T-helper 2 cell treated with Interferon-gamma antibody and Interleukin-4, amounts not matched to agents 5 μg/mL and 100 μg/mL, for 36 hours (primary cell): ENCODE measurements around the gene EXOC3.

Experiments used
- DNase-seq: peaks from one replicate; pipeline ENCODE4 v3.0.0; 2021; ENCODE audit warnings: low spot score
- H3K27ac Mint-ChIP-seq: one replicate; pipeline ENCODE4 v1.8.0; 2021; ENCODE audit warnings: mild to moderate bottlenecking, mixed read lengths
- H3K27me3 Mint-ChIP-seq: one replicate; pipeline ENCODE4 v1.8.0; 2021; ENCODE audit warnings: low read depth, mixed read lengths
- H3K36me3 Mint-ChIP-seq: one replicate; pipeline ENCODE4 v1.8.0; 2021; ENCODE audit warnings: low read depth, mixed read lengths
- H3K4me1 Mint-ChIP-seq: one replicate; pipeline ENCODE4 v1.8.0; 2021; ENCODE audit warnings: low read depth, mixed read lengths
- H3K4me3 Mint-ChIP-seq: one replicate; pipeline ENCODE4 v1.8.0; 2022; ENCODE audit warnings: mild to moderate bottlenecking, moderate library complexity, mixed read lengths
- H3K9me3 Mint-ChIP-seq: one replicate; pipeline ENCODE4 v1.8.0; 2021; ENCODE audit warnings: mixed read lengths

Gene EXOC3

DNA sequence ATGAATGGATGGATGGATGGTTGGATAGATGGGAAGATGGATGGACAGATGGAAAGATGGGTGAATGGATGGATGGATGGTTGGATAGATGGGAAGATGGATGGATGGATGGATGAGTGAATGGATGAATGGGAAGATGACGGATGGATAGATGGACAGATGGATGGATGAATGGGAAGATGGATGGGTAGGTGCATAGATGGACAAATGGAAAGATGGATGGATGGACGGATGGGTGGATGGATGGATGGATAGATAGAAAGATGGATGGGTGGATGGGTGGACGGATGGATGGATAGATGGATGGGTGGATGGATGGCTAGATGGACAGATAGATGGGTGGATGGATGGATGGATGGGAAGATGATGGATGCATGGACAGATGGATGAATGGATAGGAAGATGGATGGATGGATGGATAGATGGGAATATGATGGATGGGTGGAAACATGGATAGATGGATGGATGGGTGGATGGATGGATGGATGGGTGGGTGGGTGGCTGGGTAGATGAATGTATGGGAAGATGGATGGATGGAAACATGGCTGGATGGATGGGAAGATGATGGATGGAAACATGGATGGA is 16.5 kb upstream of the EXOC3 start:
- DNase-seq, result no peak
- no peak overlapping the region for H3K4me3 Mint-ChIP-seq
- H3K4me1 Mint-ChIP-seq, result peaks cover 18% of the 10 kb centered on the region
- no peaks in the 10 kb centered on the region for H3K9me3 Mint-ChIP-seq
- H3K27ac Mint-ChIP-seq, result peak overlapping the region; percentile 38
- H3K36me3 Mint-ChIP-seq, result peaks cover 36% of the 10 kb centered on the region
- no peaks in the 10 kb centered on the region for H3K27me3 Mint-ChIP-seq

- DNase-seq, result no peak
- no peaks in the 10 kb centered on the region for H3K9me3 Mint-ChIP-seq
- H3K4me3 Mint-ChIP-seq, result no peak overlapping the region
- peaks cover 18% of the 10 kb centered on the region for H3K4me1 Mint-ChIP-seq
- no peaks in the 10 kb centered on the region for H3K27me3 Mint-ChIP-seq
- peaks cover 37% of the 10 kb centered on the region for H3K36me3 Mint-ChIP-seq
- peak overlapping the region; percentile 6 for H3K27ac Mint-ChIP-seq
Observed at GRCh38 chr5:427415-428087, 15.4 kb upstream of the EXOC3 start.

GRCh38 chr5:428219-428618 is 14.8 kb upstream of the EXOC3 start:
- peaks cover 14% of the 10 kb centered on the region for H3K4me1 Mint-ChIP-seq
- no peak for DNase-seq
- no peak overlapping the region for H3K27ac Mint-ChIP-seq
- H3K4me3 Mint-ChIP-seq, result no peak overlapping the region
- H3K36me3 Mint-ChIP-seq, result peaks cover 34% of the 10 kb centered on the region
- H3K9me3 Mint-ChIP-seq, result no peaks in the 10 kb centered on the region
- no peaks in the 10 kb centered on the region for H3K27me3 Mint-ChIP-seq

DNA sequence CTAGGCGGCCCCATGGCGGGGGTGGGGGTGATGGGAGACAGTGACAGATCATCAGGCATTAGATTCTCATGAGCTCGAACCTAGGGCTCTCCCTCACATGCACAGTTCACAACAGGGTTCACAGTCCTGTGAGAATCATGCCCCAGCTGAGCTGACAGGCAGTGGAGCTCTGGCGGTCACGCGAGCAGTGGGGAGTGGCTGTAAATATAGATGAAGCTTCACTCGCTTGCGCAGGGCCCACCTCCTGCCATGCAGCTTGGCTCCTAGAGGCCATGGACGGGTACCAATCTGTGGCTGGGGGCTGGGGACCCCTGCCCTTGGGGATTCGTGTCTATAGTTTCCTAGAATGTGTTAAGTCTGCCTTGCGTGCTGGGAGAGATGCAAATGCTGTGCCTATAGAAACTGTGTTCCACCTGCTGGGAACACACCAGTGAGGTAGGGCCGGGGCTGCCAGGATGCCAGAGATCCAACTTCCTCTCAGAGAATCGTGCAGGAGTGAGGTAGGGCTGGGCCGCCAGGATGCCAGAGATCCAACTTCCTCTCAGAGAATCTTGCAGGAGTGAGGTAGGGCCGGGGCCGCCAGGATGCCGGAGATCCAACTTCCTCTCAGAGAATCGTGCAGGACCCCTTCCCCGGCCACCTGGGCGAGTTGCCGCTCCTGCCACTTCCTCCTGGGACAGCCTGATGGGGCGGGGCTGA is 14.1 kb upstream of the EXOC3 start:
- DNase-seq, result no peak
- Mint-ChIP-seq H3K36me3 (peaks cover 29% of the 10 kb centered on the region), H3K4me3 (no peak overlapping the region), H3K27me3 (no peaks in the 10 kb centered on the region), H3K27ac (peak overlapping the region; percentile 3), H3K4me1 (peaks cover 9% of the 10 kb centered on the region), H3K9me3 (no peaks in the 10 kb centered on the region)

DNA sequence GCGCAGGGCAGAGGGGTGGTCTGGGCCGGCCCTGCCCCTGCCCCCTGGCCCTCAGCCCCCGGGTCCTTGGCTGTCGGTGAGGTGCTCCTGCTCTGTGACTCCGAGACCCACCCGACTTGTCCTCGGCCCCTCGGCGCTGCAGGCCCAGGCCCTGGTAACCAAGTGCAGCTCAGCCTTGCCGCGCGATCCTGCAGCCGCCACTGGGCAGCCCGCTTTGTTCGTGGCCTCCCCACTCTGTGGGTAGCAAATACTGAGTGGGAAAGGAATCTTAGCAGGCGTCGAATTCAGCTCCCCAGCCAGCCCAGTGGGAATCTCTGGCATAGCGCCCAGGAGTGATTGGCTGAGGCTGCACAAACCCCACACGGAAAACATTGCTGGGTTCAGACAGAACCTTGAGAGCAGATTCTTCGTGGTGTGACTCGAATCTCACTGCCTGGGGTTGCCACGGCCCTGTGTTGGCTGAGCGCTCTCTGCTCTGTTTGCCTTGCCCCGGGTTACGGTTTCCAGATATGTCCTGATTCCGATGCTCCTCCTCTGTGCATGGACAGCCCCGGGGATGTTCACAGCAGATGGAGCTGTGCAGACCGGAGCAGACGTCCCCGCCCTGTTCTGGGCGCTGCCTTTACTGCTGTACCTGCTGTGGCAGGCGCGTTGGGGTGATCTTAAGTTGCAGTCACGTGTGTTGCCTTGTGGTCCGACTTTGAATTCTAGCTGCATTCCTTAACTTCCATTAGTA is 13.4 kb upstream of the EXOC3 start:
- H3K9me3 Mint-ChIP-seq, result no peaks in the 10 kb centered on the region
- H3K27me3 Mint-ChIP-seq, result no peaks in the 10 kb centered on the region
- H3K4me1 Mint-ChIP-seq, result peaks cover 9% of the 10 kb centered on the region
- H3K36me3 Mint-ChIP-seq, result peaks cover 29% of the 10 kb centered on the region
- H3K27ac Mint-ChIP-seq, result no peak overlapping the region
- H3K4me3 Mint-ChIP-seq, result no peak overlapping the region
- DNase-seq, result no peak

DNA sequence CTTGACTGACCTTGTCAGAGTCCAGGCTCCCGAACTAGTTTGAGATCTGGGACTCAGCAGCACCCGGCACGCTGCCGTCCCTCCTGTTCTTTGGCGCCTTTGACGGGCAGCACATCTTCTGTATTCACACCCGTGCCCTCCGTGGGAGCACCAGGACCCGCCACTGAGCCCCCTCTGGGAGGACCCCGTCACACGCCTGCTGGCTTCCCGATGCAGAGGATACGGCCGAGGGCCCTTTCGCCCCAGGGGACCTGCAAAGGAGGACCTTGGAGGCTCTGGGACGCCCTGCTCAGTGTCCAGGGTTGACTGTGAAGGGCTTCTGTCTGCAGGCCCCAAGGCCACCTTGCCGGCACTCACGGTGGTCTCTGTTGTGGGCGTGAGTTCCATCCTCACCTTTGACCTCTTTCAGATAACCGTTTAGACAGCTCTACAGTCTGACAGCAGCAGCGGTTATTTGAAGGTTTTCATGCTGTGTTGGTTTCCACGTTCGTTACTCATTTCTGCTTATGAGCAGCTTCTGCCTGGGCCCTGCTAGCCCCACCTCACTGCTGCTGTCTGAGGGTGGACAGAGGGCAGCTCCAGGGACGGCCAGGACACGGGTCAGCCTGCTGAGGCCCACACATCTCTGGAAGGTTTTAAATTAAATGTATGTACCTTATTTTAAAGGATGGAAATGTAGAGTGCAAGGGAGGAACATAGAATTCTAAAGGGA is 12.6 kb upstream of the EXOC3 start:
- Mint-ChIP-seq H3K27me3 (no peaks in the 10 kb centered on the region), H3K4me3 (no peak overlapping the region), H3K36me3 (peaks cover 32% of the 10 kb centered on the region), H3K27ac (no peak overlapping the region), H3K9me3 (no peaks in the 10 kb centered on the region), H3K4me1 (peaks cover 7% of the 10 kb centered on the region)
- DNase-seq, result no peak

DNA sequence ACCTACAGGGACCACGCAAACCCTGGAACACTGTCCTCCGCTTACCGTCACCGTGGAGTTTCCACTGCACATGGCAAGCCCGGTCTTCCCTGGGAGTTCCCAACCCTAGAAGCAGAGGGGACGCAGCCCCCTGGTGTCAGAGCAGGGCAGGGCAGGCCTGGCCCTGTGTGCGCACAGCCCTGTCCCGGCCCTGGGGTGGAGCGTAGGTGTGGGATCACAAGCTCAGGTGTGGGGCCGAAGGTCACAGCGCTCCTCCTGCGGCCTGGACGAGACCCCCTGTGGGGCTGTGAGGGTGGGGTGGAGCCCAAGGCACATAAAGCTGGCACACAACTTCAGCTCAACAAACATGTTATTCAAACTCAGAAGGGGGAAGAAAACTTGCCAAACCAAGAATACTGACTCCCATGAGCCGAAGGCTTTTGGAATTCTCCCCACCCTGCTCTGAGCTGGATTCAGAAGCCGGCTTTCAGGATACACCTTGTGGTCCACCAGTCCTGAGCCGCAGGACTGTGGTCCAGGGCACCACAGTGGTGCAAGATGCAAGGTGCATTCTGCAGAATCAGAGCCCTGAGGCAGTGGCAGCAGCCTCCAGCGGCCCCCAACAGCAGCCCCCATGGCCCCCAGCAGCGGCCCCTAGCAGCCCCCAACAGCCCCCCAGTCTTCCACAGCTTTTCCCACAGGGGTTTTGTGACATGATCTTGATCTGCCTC is 11.8 kb upstream of the EXOC3 start:
- Mint-ChIP-seq H3K4me1 (peaks cover 4% of the 10 kb centered on the region), H3K36me3 (peaks cover 26% of the 10 kb centered on the region), H3K27ac (no peak overlapping the region), H3K27me3 (no peaks in the 10 kb centered on the region), H3K4me3 (no peak overlapping the region), H3K9me3 (no peaks in the 10 kb centered on the region)
- DNase-seq, result no peak

DNA sequence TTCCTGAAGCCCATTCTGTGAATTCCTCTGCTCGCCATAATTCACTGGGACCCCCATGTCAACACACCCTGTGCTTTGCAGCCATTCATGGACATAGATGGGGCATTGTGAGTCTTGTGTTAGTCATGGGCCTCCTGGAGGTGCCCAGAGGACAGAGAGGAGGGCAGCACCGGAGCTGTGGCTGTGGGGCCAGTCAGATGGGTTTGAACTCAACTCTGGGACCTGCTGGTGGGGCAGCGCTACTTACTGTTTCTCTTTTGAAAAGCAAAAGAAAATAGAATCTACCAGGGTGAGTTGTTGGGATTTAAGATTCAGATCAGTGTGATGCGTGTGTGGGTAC is 11.3 kb upstream of the EXOC3 start:
- H3K27ac Mint-ChIP-seq, result no peak overlapping the region
- peaks cover 20% of the 10 kb centered on the region for H3K36me3 Mint-ChIP-seq
- no peaks in the 10 kb centered on the region for H3K27me3 Mint-ChIP-seq
- no peak overlapping the region for H3K4me3 Mint-ChIP-seq
- no peak for DNase-seq
- H3K4me1 Mint-ChIP-seq, result peaks cover 2% of the 10 kb centered on the region
- no peaks in the 10 kb centered on the region for H3K9me3 Mint-ChIP-seq

DNA sequence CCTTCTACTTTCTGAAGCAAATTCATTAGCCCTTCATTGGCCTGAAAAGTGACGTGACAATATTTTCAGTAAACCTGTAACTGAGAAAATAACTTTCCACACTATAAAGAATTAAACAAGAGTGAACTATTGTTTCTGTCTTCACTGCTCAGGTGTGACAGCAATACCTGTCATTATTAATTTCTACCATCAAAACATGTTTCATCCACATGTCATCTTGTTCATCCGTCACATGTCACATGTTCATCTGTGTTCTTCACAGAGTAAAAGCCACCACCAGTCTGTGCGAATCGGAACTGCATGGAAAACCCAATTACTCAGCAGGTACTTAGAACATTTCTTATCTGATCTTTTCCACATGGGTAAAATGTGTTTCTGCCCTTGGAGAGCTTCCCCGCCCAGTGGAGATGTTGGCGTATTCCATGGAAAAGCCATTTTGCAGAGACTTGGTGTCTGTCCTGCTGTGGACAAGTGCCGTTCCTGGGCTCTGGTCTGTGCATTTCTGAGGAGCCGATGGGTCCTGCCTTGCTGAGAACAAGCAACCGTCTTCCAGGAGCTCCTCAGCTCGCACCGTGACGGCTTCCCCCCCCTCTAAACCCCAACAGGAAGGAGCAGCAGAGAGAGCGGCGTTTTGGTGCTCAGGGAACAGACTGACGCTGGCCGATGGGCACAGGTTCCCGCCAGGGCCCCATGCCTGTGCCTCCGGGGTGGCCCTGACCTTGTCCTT is 10.6 kb upstream of the EXOC3 start:
- H3K36me3 Mint-ChIP-seq, result peaks cover 18% of the 10 kb centered on the region
- no peak for DNase-seq
- H3K4me3 Mint-ChIP-seq, result no peak overlapping the region
- H3K27ac Mint-ChIP-seq, result no peak overlapping the region
- H3K9me3 Mint-ChIP-seq, result no peaks in the 10 kb centered on the region
- H3K4me1 Mint-ChIP-seq, result peaks cover 2% of the 10 kb centered on the region
- no peaks in the 10 kb centered on the region for H3K27me3 Mint-ChIP-seq

- H3K27me3 Mint-ChIP-seq, result no peaks in the 10 kb centered on the region
Observed at GRCh38 chr5:432928-433791, 9.8 kb upstream of the EXOC3 start.

DNA sequence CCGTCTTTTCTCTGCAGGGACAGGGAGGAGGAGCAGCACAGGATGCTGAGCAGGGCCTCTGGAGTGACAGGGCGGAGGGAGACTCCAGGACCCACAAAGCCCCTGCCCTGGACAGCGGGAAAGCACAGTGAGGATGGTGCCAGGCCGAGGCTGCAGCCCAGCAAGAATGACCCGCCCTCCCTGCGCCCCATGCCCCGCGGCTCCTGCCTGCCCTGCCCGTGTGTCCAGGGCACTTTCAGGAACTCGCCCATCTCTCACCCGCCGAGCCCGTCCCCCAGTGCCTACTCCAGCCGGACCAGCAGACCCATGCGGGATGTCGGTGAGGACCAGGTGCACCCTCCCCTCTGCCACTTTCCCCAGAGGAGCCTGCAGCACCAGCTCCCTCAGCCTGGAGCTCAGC is 9.1 kb upstream of the EXOC3 start:
- DNase-seq, result no peak
- H3K27me3 Mint-ChIP-seq, result no peaks in the 10 kb centered on the region
- peaks cover 10% of the 10 kb centered on the region for H3K36me3 Mint-ChIP-seq
- H3K4me3 Mint-ChIP-seq, result no peak overlapping the region
- no peak overlapping the region for H3K27ac Mint-ChIP-seq
- H3K9me3 Mint-ChIP-seq, result no peaks in the 10 kb centered on the region
- H3K4me1 Mint-ChIP-seq, result peaks cover 2% of the 10 kb centered on the region

More at GRCh38 chr5:432928-433791, 9.8 kb upstream of the EXOC3 start:
- no peak overlapping the region for H3K4me3 Mint-ChIP-seq
- H3K4me1 Mint-ChIP-seq, result peaks cover 2% of the 10 kb centered on the region
- peaks cover 12% of the 10 kb centered on the region for H3K36me3 Mint-ChIP-seq
- peak overlapping the region; percentile 60 for H3K27ac Mint-ChIP-seq
- no peak for DNase-seq
- H3K9me3 Mint-ChIP-seq, result no peaks in the 10 kb centered on the region

GRCh38 chr5:434443-435146 is 8.4 kb upstream of the EXOC3 start:
- Mint-ChIP-seq H3K9me3 (no peaks in the 10 kb centered on the region), H3K36me3 (peaks cover 10% of the 10 kb centered on the region), H3K4me3 (no peak overlapping the region), H3K4me1 (peaks cover 2% of the 10 kb centered on the region), H3K27me3 (no peaks in the 10 kb centered on the region), H3K27ac (no peak overlapping the region)
- DNase-seq, result no peak
